ENCODE data around the gene MRPS18B.

The MRPS18B gene

GRCh38 chr6:30603961-30604360 is 13.7 kb upstream of the MRPS18B start:
- no peak for DNase-seq (ENCODE audit: low spot score)

DNA sequence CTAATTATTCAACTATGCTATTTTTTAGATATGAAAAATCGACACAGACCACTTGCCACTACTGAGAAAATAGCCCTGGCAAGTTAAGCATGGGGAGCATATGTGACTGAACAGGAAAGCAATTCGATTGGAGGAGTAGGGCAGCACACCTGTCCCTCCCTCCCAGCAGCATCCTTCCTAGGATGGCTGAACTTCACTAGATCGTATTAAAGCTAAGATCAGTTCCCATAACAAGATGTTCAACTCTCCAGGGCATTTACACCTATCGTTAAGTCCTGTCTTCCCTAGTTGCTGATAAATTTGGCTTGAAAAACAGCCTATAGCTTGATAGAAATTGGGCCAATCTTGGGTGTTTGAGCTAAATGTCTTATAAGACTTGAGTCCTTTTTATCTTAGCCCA is 7.6 kb upstream of the MRPS18B start:
- DNase-seq (ENCODE audit: low spot score): no peak

DNA sequence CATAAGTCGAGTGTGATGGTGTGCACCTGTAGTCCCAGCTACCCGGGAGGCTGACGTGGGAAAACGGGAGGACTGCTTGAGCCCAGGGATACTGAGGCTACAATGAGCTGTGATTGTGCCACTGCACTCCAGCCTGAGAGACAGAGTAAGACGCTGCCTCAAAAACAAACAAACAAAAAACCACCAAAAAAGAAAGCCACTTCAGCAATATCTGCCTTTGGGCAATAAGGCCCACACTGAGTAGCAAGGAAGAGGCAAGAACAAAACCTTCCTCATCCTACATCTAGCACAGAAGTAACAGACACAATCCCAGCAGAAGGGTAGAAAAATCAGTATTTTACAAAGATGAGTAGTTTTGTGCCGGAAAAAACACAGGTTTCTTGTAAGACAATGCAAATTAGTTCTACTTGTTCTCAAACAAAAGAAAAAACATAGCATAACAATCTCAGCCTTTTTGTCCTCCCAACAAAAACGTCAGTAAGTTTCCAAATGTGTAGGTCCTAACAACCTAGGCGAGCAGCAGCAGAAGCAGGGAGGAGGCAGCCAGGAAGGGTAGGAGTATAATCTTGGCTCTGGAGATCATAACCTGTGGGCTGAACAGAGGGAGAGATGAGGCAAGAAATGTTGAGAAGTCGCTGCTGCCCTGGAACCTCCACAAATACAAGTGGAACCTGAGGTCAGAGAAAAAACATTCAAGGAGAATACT is 6.3 kb upstream of the MRPS18B start:
- DNase-seq (ENCODE audit: low spot score): no peak

DNA sequence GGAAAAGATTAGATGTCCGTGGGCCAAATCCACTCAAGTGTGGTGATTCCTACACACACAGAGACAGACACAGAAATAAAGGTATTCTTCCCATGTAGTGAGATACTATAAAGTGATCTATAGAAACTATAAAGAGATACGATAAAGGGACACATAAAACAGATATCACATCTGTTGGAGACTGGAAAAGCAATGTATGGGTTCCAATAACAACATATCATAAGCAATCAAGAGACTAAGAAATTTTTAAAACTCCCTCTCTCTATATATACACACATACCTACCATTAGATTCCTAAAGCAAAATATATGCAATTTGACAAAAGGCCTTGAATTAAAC is 5.8 kb upstream of the MRPS18B start:
- DNase-seq (ENCODE audit: low spot score): no peak

- no peak for DNase-seq (ENCODE audit: low spot score)
Observed at GRCh38 chr6:30612213-30612612, 5.4 kb upstream of the MRPS18B start.

DNA sequence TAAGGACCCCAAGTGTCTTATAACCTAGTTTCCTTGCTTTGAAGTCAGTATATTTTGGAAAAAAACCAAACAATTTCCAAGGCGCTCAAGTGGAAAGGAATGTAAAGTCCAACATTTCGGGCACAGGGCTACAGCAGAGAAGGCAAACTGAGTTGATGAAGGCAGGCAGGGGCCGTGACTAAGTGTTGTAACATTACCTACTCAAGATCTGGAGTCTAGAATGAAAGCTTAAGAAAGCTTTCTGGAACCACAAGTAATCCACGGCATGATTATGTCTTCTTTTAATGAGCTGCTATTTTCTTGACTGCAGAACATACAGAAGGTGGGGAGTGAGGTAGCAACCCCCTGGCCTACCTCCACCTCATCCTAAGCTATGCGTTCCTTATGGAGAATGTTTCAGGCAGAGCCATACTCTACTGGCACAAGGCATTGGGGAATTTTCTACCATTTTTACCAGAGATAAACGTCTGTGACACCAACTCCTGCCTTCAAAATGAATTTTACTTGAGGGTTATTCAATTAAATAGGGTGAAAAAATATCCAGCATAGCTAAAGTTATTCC is 4.9 kb upstream of the MRPS18B start:
- DNase-seq (ENCODE audit: low spot score): no peak

DNA sequence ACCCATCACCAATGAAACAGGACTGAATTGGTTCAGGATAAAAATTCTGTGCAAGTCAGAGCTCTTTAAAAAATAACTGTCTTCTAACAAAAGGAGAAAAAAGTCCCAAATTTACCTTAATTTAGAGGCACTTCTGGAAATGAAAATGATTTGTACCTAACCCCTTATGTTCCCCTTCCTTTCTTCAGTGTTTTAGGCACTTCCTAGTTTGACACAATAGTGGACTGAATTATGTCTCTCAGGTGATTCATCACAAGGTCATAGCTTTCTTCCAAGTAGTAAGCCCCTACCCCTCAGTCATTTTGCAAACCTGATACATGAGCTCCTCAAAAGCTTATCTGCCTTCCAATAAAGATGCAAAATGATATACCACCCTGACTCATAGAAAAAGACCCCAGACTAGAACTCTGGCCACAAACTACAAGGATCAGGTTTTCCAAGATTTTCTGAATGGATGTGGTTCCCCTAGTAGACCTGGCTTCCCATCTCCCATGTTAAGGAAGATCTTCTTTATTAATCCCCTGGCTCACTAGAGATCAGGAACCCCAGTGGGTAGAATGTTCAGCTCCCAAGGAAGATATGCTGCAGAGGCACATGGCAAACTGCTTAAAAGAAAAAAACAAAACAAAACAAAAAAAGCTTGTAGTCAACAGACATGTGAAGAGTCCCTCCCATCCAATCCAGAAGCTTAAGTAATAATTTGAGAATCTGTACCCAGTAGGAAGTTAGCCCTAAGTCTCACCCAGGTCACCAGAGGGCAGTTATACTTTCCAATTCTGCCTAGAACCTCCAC is 4.2 kb upstream of the MRPS18B start:
- no peak for DNase-seq (ENCODE audit: low spot score)

- DNase-seq (ENCODE audit: low spot score): no peak
Observed at GRCh38 chr6:30614044-30614842, 3.4 kb upstream of the MRPS18B start.

DNA sequence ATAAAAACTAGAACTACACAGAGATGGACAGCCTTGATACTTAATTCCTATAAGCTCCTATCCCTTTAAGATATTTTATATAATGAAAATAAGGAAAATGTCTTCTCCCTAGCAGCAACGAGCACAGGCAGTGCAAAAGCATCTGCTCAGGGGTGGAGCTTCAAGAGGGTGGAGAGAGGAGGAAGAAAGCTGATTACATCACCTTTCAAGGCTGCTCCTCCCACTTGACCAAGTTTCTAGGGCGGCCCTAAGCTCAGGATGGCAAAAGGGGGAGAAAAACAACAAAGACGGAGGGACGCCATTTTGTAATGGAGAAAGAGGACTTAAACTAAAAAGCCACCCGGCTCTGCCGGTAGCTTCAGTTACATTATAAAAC is 2.8 kb upstream of the MRPS18B start:
- peak; percentile 96 for DNase-seq (ENCODE audit: low spot score)

- DNase-seq (ENCODE audit: low spot score): peak; percentile 64
Observed at GRCh38 chr6:30615219-30615957, 2.3 kb upstream of the MRPS18B start.

GRCh38 chr6:30615958-30616810 is 1.5 kb upstream of the MRPS18B start:
- DNase-seq (ENCODE audit: low spot score): no peak

GRCh38 chr6:30616811-30617564 is 652 bp upstream of the MRPS18B start, which contains the start of gene PPP1R10:
PPP1R10 (minus strand) TSS chr6:30617243; CDS start chr6:30609944, 7,299 bp downstream.
- DNase-seq (ENCODE audit: low spot score): peak; percentile 100

GRCh38 chr6:30618270-30618797 is 694 bp downstream of the MRPS18B start:
- peak; percentile 21 for DNase-seq (ENCODE audit: low spot score)

GRCh38 chr6:30619561-30619960 is 1.9 kb downstream of the MRPS18B start:
- no peak for DNase-seq (ENCODE audit: low spot score)

- DNase-seq (ENCODE audit: low spot score): no peak
Observed at GRCh38 chr6:30625511-30625910, 7.9 kb downstream of the MRPS18B start.

GRCh38 chr6:30626484-30627366 is 9.1 kb downstream of the MRPS18B start, which contains the start of gene ATAT1:
ATAT1 (plus strand) TSS chr6:30626874.
- DNase-seq (ENCODE audit: low spot score): peak; percentile 58

GRCh38 chr6:30635834-30636233 is 18.2 kb downstream of the MRPS18B start:
- DNase-seq (ENCODE audit: low spot score): no peak

- DNase-seq (ENCODE audit: low spot score): no peak
Observed at GRCh38 chr6:30640481-30640880, 22.8 kb downstream of the MRPS18B start.

- no peak for DNase-seq (ENCODE audit: low spot score)
Observed at GRCh38 chr6:30641048-30641447, 23.4 kb downstream of the MRPS18B start.

Data from kidney capillary endothelial cell (primary cell).